Retinal pigment epithelial cell (primary cell): Measurements from ENCODE around the gene ARL5A.

Experiments
- DNase-seq: peaks from one replicate; pipeline ENCODE4 v3.0.0-alpha.2; 2010; ENCODE audit warnings: low read depth
- H3K4me3 ChIP-seq: 2 replicates; pipeline ENCODE4 v1.5.1; 2011; ENCODE audit warnings: mild to moderate bottlenecking, low read length, control low read depth, moderate library complexity
- CTCF ChIP-seq: conservative IDR thresholded peaks from 2 replicates; pipeline ENCODE4 v1.5.1; 2011; ENCODE audit warnings: low read depth, low read length, control low read depth, inconsistent platforms

The ARL5A gene

GRCh38 chr2:151789055-151789834 is 39.0 kb downstream of the ARL5A start:
- DNase-seq, result no peak
- TF ChIP-seq CTCF, result no peak
- H3K4me3 ChIP-seq, result no peak overlapping the region

GRCh38 chr2:151786483-151786882 is 41.7 kb downstream of the ARL5A start:
- H3K4me3 ChIP-seq, result no peak overlapping the region
- no peak for TF ChIP-seq CTCF
- no peak for DNase-seq

GRCh38 chr2:151786077-151786476 is 42.1 kb downstream of the ARL5A start:
- no peak for TF ChIP-seq CTCF
- no peak for DNase-seq
- no peak overlapping the region for H3K4me3 ChIP-seq

- no peak overlapping the region for H3K4me3 ChIP-seq
- TF ChIP-seq CTCF, result no peak
- DNase-seq, result no peak
Measured at GRCh38 chr2:151783133-151783520, 45.1 kb downstream of the ARL5A start.

- no peak overlapping the region for H3K4me3 ChIP-seq
- no peak for DNase-seq
- TF ChIP-seq CTCF, result no peak
Measured at GRCh38 chr2:151782378-151783132, 45.7 kb downstream of the ARL5A start.

GRCh38 chr2:151781642-151782041 is 46.6 kb downstream of the ARL5A start:
- DNase-seq, result no peak
- TF ChIP-seq CTCF, result no peak
- no peak overlapping the region for H3K4me3 ChIP-seq

GRCh38 chr2:151780938-151781337 is 47.3 kb downstream of the ARL5A start:
- H3K4me3 ChIP-seq, result no peak overlapping the region
- no peak for TF ChIP-seq CTCF
- DNase-seq, result no peak
